ENCODE measurements around the gene DPM2. TPM values are rescaled to one million over a fixed set of nuclear protein-coding genes. Genes with fewer than 3 reads are reported as not detected.

DPM2 gene
- total and polyA plus RNA-seq, 2 of the 4 experiments (the other 2 are of a cell fraction), result 10.8 to 60.6 TPM

DNA sequence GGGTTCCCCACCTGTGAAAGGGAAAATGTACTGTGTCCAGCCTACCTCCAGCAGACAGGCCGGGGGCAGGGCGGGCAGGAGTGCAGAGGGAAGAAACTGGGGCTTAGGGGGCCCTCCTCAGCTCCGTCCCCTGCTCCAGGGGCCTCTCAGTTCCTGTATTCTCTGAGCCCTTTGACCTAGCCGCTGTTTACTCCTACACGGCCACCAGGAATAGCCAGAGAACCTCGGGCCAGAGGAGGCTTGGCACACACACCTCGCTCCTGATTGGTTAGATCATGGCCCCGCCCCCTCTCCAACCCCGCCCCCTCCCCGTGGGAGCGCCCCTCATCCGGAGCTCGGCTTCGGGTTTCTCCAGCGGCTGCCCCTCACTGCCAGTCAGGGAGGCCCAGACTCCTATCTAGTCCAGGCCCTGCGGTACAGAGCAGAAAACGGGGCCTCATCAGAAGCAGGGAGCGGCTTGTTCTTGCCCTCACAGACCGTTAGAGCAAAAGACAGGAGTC is 40.4 kb downstream of the DPM2 start:
- dilution Hi-C loops (cut with HindIII; ENCODE audit: low sequenced_read_pairs, unreplicated experiment), result no loop called here
- ChIA-PET POLR2A (ENCODE audit: unreplicated experiment) (no interaction called here), CTCF (no interaction called here)
- no TSS peak for BruUV-seq (replicated peaks)
- Histone ChIP-seq H2AK9ac (replicated peaks; ENCODE audit: low read depth, low read length, poor library complexity) (peak overlapping the region; percentile 66), H3K36me3 (ENCODE audit: control insufficient read depth, insufficient read depth, low read length) (peaks cover 39% of the 10 kb centered on the region), H4K91ac (ENCODE audit: insufficient read depth, low read depth, low read length) (peak overlapping the region; percentile 13; the same call in 1 of the 2 replicates), H2BK15ac (ENCODE audit: low read depth, low read length) (peak overlapping the region; percentile 44; the same call in 1 of the 3 replicates), H4K20me1 (ENCODE audit: insufficient read depth, low read length) (peaks cover 27% of the 10 kb centered on the region), H3K56ac (ENCODE audit: extremely low read depth, insufficient read depth, low read length) (no peak overlapping the region), H3K18ac (ENCODE audit: low read depth, low read length) (no peak overlapping the region), H3K4me1 (ENCODE audit: control insufficient read depth, insufficient read depth, low read length) (peaks cover 20% of the 10 kb centered on the region), H2BK120ac (ENCODE audit: low read depth, low read length) (peak overlapping the region; percentile 16; the same call in 1 of the 2 replicates), H2AFZ (replicated peaks; ENCODE audit: low read length, poor library complexity) (peak overlapping the region; percentile 72), H2BK20ac (ENCODE audit: low read depth, low read length) (0 out of 2 replicates have a peak overlapping the region, but pooled peaks have one; percentile 8), H3K4me2 (ENCODE audit: low read depth, low read length) (peak overlapping the region; percentile 82), H4K8ac (ENCODE audit: low read depth in 2 of 2, low read length in 2 of 2) (peak overlapping the region in 1 of 2 experiments; percentile 47; a peak in 1 of 4 replicates), H3K4ac (ENCODE audit: low read depth, low read length) (peak overlapping the region; percentile 49), H3K23ac (ENCODE audit: low read depth, low read length) (0 out of 2 replicates have a peak overlapping the region, but pooled peaks have one; percentile 5), H2AK5ac (ENCODE audit: low read depth, low read length) (peak overlapping the region; percentile 94), H3K27me3 (ENCODE audit: control insufficient read depth, insufficient read depth, low read length) (no peaks in the 10 kb centered on the region), H2BK5ac (ENCODE audit: low read depth, low read length, poor library complexity, severe bottlenecking) (peak overlapping the region; percentile 52), H3K14ac (replicated peaks; ENCODE audit: low read depth, low read length) (0 out of 2 replicates have a peak overlapping the region, but pooled peaks have one; percentile 6), H3K27ac (ENCODE audit: insufficient read depth, low read length) (peak overlapping the region; percentile 87), H3K79me1 (ENCODE audit: low read depth in 1 of 2, low read length in 2 of 2) (peaks cover 19 to 59% of the 10 kb centered on the region in 2 experiments), H3K9me3 (ENCODE audit: control insufficient read depth, insufficient read depth, low read length) (peaks cover 15% of the 10 kb centered on the region), H3K9ac (ENCODE audit: low read depth, low read length) (peak overlapping the region; percentile 37; the same call in 1 of the 2 replicates), H4K5ac (ENCODE audit: low read depth, low read length) (no peak overlapping the region), H3K9me1 (ENCODE audit: insufficient read depth, low read length) (peaks cover 12% of the 10 kb centered on the region), H3K4me3 (ENCODE audit: insufficient read depth, low read depth, low read length) (no peak overlapping the region; the same call in 1 of the 2 replicates)
- WGBS, 2 experiments (ENCODE audit: extremely low coverage in 2 of 2, insufficient read length in 1 of 2), result 7% methylated on average over 7 of the region's 19 CpGs; no CpG with 5 or more reads in 1 of the 2 experiments
- in situ Hi-C loops (cut with MboI; ENCODE audit: low sequenced_read_pairs), result no loop called here
- intact Hi-C loops (cut with micrococcal nuclease), result no loop called here
- DNase-seq (peak; percentile 77), ATAC-seq (ENCODE audit: low read depth) (peak; percentile 62)
- peak; percentile 39; the same call in 1 of the 2 replicates for TF ChIP-seq POLR2A (IDR thresholded peaks at IDR 0.05; ENCODE audit: low read depth, low read length)
- no peak for TF ChIP-seq CHD1 (IDR thresholded peaks at IDR 0.05; ENCODE audit: low read depth, low read length)
- TF ChIP-seq MAZ (IDR thresholded peaks at IDR 0.05; ENCODE audit: borderline replicate concordance, low read depth, low read length), result 0 out of 2 replicates have a peak, but pooled peaks have one; percentile 43
- no peak for TF ChIP-seq BHLHE40 (IDR thresholded peaks at IDR 0.05; ENCODE audit: low read depth, low read length)

All from IMR-90 (cell line).